GM12878 (cell line): ENCODE measurements around the gene ATP1B1. TPM values are rescaled to one million over a fixed set of nuclear protein-coding genes. Genes with fewer than 3 reads are reported as not detected.

Experiments
- ATAC-seq: fragments of 200-7000 bp; cut with Tn5 transposase; 3 replicates; pipeline ENCODE4 v1.9.1; 2020; ENCODE audit warnings: mild to moderate bottlenecking, moderate library complexity
- BruUV-seq: library from RNA; stranded (reverse); fragments of 400-500 nt; replicated peaks from 2 replicates; lab custom pipeline; 2021; lab: Mats Ljungman, UMichigan
- CTCF ChIA-PET: fragments of 300-600 bp; sonication (Branson Sonifier 250); formaldehyde crosslinking; extraction: SDS; loops from one replicate; lab custom pipeline; 2021; ENCODE audit warnings: inconsistent platforms; lab: Yijun Ruan, JAX
- POLR2A ChIA-PET: fragments of 350-600 bp; formaldehyde crosslinking; extraction: SDS; loops from one replicate; lab custom pipeline; 2021; ENCODE audit warnings: inconsistent platforms; lab: Charles Lee
- RAD21 ChIA-PET: fragments of 300-600 bp; sonication (Branson Sonifier 250); formaldehyde crosslinking; loops from one replicate; lab custom pipeline; 2023; ENCODE audit warnings: antibody characterized with exemption; ENCODE audit not compliant: unreplicated experiment; lab: Charles Lee
- SMC1A ChIA-PET: fragments of 300-600 bp; sonication (Branson Sonifier 250); formaldehyde crosslinking; loops from one replicate; lab custom pipeline; 2023; ENCODE audit not compliant: unreplicated experiment, uncharacterized antibody; lab: Charles Lee
- DNase-seq: peaks from one replicate; pipeline ENCODE4 v3.0.0-alpha.2; 2011; ENCODE audit warnings: low read depth, low spot score
- FAIRE-seq: peaks from 3 replicates; lab custom pipeline; 2011; peaks lifted over from hg19 to GRCh38; lab: Jason Lieb, UNC
- H2AFZ ChIP-seq: 2 replicates; pipeline ENCODE4 v1.6.0; 2011; ENCODE audit warnings: low read depth, low read length, control low read depth; ENCODE audit not compliant: control insufficient read depth
- H3K27ac ChIP-seq: 2 replicates; pipeline ENCODE4 v1.5.1; 2011; ENCODE audit warnings: control low read depth; ENCODE audit not compliant: control insufficient read depth, insufficient read depth
- H3K27me3 ChIP-seq, 2 experiments: replicated peaks in 1 of 2; 2 replicates each; pipeline versions ENCODE4 v1.6.0 to v1.6.1; 2011; ENCODE audit warnings: low read length in 1 of 2; ENCODE audit not compliant: control insufficient read depth in 2 of 2, insufficient read depth in 2 of 2
- H3K36me3 ChIP-seq, 2 experiments: 2 replicates each; pipeline ENCODE4 v1.5.1; 2011; ENCODE audit warnings: low read length in 1 of 2; ENCODE audit not compliant: control insufficient read depth in 2 of 2, insufficient read depth in 2 of 2
- H3K4me1 ChIP-seq: 2 replicates; pipeline ENCODE4 v1.6.1; 2011; ENCODE audit warnings: mild to moderate bottlenecking, low read length, moderate library complexity, mixed read lengths; ENCODE audit not compliant: control insufficient read depth, insufficient read depth
- H3K4me2 ChIP-seq: 2 replicates; pipeline ENCODE4 v1.6.0; 2011; ENCODE audit warnings: control low read depth; ENCODE audit not compliant: control insufficient read depth, insufficient read depth
- H3K4me3 ChIP-seq: fragments of 200-600 bp; sonication (generic); 2 replicates; pipeline ENCODE4 v1.5.1; 2016
- H3K79me2 ChIP-seq: 2 replicates; pipeline ENCODE4 v1.6.0; 2011; ENCODE audit warnings: low read length; ENCODE audit not compliant: control insufficient read depth, insufficient read depth
- H3K9ac ChIP-seq: 2 replicates; pipeline ENCODE4 v1.8.0; 2011; ENCODE audit warnings: low read length, control low read depth, mixed read lengths; ENCODE audit not compliant: control insufficient read depth, insufficient read depth
- H3K9me3 ChIP-seq: replicated peaks from 3 replicates; pipeline ENCODE4 v1.5.1; 2011; ENCODE audit warnings: mild to moderate bottlenecking, low read length; ENCODE audit not compliant: control insufficient read depth, insufficient read depth
- H4K20me1 ChIP-seq: 2 replicates; pipeline ENCODE4 v1.6.0; 2011; ENCODE audit not compliant: control insufficient read depth, insufficient read depth
- KDM1A ChIP-seq: fragments of 200-600 bp; sonication (generic); IDR thresholded peaks from 2 replicates; pipeline ENCODE4 v1.6.1; 2016; ENCODE audit warnings: borderline replicate concordance
- KLF5 ChIP-seq: fragments of 450-650 bp; IDR thresholded peaks from 2 replicates; pipeline ENCODE4 v1.6.1; 2014; ENCODE audit warnings: mild to moderate bottlenecking; ENCODE audit not compliant: partially characterized antibody
- MAX ChIP-seq: IDR thresholded peaks from 2 replicates; pipeline ENCODE4 v1.6.1; 2012; ENCODE audit warnings: low read depth, low read length, improper control_type of control experiment
- NR2C2 ChIP-seq: IDR thresholded peaks from 2 replicates; pipeline ENCODE4 v1.6.1; 2011; ENCODE audit warnings: borderline replicate concordance, low read depth; ENCODE audit not compliant: control insufficient read depth, insufficient read length
- RFX5 ChIP-seq: IDR thresholded peaks from 2 replicates; pipeline ENCODE4 v1.6.1; 2011; ENCODE audit warnings: low read depth, low read length, improper control_type of control experiment
- SMAD1 ChIP-seq: fragments of 450-650 bp; IDR thresholded peaks from 2 replicates; pipeline ENCODE4 v1.6.1; 2018; ENCODE audit warnings: mild to moderate bottlenecking, low read depth; ENCODE audit not compliant: partially characterized antibody
- SUPT20H ChIP-seq: IDR thresholded peaks from 2 replicates; pipeline ENCODE4 v1.6.1; 2011; ENCODE audit warnings: low read depth, mild to moderate bottlenecking, low read length, moderate library complexity, borderline replicate concordance; ENCODE audit not compliant: control insufficient read depth
- SUZ12 ChIP-seq: fragments of 200-600 bp; sonication (generic); IDR thresholded peaks from one replicate; pipeline ENCODE4 v1.6.1; 2018; ENCODE audit warnings: antibody characterized with exemption, mild to moderate bottlenecking; ENCODE audit not compliant: unreplicated experiment
- TAF1 ChIP-seq: IDR thresholded peaks from 2 replicates; pipeline ENCODE4 v1.6.1; 2011; ENCODE audit warnings: mild to moderate bottlenecking, low read depth, low read length, borderline replicate concordance
- TBL1XR1 ChIP-seq: IDR thresholded peaks from 2 replicates; pipeline ENCODE4 v1.6.1; 2012; ENCODE audit warnings: low read depth, low read length, improper control_type of control experiment
- ZNF384 ChIP-seq: IDR thresholded peaks from 2 replicates; pipeline ENCODE4 v1.6.1; 2012; ENCODE audit warnings: low read depth, mild to moderate bottlenecking, low read length, improper control_type of control experiment, borderline replicate concordance
- WGBS: methylation state at CpG from one replicate; pipeline ENCODE4 v1.1.6; 2016; ENCODE audit warnings: low lambda C conversion rate; ENCODE audit not compliant: insufficient replicate concordance, insufficient coverage; ENCODE audit errors: missing lambda C conversion rate; 5-methylcytosine and 5-hydroxymethylcytosine counted together
- in situ Hi-C: fragments of 300-500 bp; cut with MboI; formaldehyde crosslinking; loops from 9 replicates; pipeline ENCODE4 v1.14.3; 2018; ENCODE audit warnings: mixed read lengths
- intact Hi-C: fragments of 100-400 bp; cut with micrococcal nuclease; formaldehyde crosslinking; loops from one replicate; pipeline ENCODE4 v1.14.2; 2022; ENCODE audit not compliant: unreplicated experiment
- polyA plus RNA-seq, 11 experiments: library from polyadenylated mRNA; depleted of rRNA in 4 of 11; unstranded in 6 of 11; stranded (reverse) in 5 of 11; fragments of >200 nt; fragmentation: Nextera tagmentation in 4 of 11; fragmentation: Illumina TruSeq in 1 of 11; extraction: Ambion mirVana in 4 of 11; extraction: Trizol in 1 of 11; gene quantifications; 1 replicate in 1 of 11; 2 replicates in 10 of 11; pipeline versions ENCODE4 v1.2.1 to v1.2.3, GENCODE V29; 2011 to 2016; ENCODE audit warnings: inconsistent platforms in 2 of 11, missing spikeins in 2 of 11, low read depth in 1 of 11
- total RNA-seq, 4 experiments: library from RNA; depleted of rRNA in 3 of 4; stranded (reverse); fragments of >200 nt in 3 of 4; fragmentation: Illumina TruSeq in 1 of 4; extraction: Trizol in 1 of 4; gene quantifications; 2 replicates each; pipeline versions ENCODE4 v1.2.1 to v1.2.3, GENCODE V29; 2013 to 2021

The ATP1B1 gene
- total and polyA plus RNA-seq, 10 of the 15 experiments (the other 5 are each of a cell fraction or from before 2014, with no cell fraction given), result 0.84 to 14.0 (median 1.4) TPM

DNA sequence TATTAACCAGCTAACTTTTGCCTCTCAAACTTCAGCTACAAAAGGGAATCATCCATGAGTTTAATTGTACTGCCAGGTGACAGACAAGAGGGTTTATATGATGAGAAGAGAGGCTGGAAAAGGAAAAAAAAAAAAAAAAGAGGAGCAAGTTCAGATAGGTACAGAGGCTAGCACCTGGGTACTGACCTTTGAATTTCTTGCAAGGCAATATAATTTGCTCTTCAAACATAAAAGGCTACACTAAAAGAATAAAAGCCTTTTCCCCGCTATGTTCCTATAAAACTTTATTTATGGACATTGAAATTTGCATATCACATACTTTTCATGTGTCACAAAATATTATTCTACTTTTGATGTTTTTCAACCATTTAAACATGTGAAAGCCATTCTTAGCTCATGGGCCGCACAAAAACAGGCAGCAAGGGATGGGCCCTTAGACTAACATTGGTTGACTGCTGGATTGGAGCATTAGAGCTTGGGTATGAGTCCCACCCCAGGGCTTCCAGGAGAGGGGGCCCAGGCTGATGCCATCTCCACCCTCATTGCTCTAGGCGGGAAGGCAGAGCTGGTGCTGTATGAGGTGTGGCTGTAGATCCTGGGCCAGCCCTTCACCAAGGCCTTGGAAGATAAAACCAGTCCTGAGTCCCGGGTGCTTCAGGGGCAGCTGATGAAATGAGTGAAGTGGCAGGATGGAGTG is 44.3 kb downstream of the ATP1B1 start:
- CTCF ChIA-PET, result interaction anchor here (0.6 to 2.1 kb wide), 5 partner anchors 11 to 1903 kb away, joined by 3 to 5 read pairs (median 4); no protein-coding TSS in a partner anchor
- Histone ChIP-seq H3K4me3 (no peak overlapping the region), H3K9me3 (no peaks in the 10 kb centered on the region), H3K9ac (no peak overlapping the region), H3K4me2 (no peak overlapping the region), H4K20me1 (no peaks in the 10 kb centered on the region), H3K4me1 (no peaks in the 10 kb centered on the region), H3K27me3 (no peaks in the 10 kb centered on the region), H2AFZ (no peak overlapping the region)
- no TSS peak for BruUV-seq
- WGBS, result 80% methylated on average over 4 of the region's 4 CpGs
- no peak for ATAC-seq
- RAD21 ChIA-PET, result interaction anchor here (0.8 kb wide), 1 partner anchor 11 kb away, joined by 4 read pairs; no protein-coding TSS in a partner anchor
- SMC1A ChIA-PET, result interaction anchor here (1.0 to 3.0 kb wide), 6 partner anchors 9 to 547 kb away, joined by 3 to 13 read pairs (median 6); no protein-coding TSS in a partner anchor
- FAIRE-seq, result no peak
- in situ Hi-C loops, result no loop called here
- DNase-seq, result no peak
- TF ChIP-seq KDM1A (no peak), TAF1 (no peak), KLF5 (no peak), SUPT20H (no peak), ZNF384 (no peak), SUZ12 (no peak), SMAD1 (no peak), MAX (no peak), TBL1XR1 (no peak), RFX5 (no peak), NR2C2 (no peak)
- TF ChIP-seq, all 136 proteins: peak for 0
- intact Hi-C loops, result no loop called here
- POLR2A ChIA-PET, result interaction anchor here (0.5 to 1.0 kb wide), 3 partner anchors 34 to 986 kb away, joined by 3 to 4 read pairs (median 3); no protein-coding TSS in a partner anchor
- H3K27ac ChIP-seq, result no peak overlapping the region
- H3K79me2 ChIP-seq, result no peaks in the 10 kb centered on the region
- no peaks in the 10 kb centered on the region for H3K36me3 ChIP-seq
